ENCODE measurements around the gene TMEM132D.

Gene TMEM132D

GRCh38 chr12:129723260-129723659 is 180.6 kb downstream of the TMEM132D start:
- DNase-seq (ENCODE audit: low spot score): no peak

GRCh38 chr12:129720618-129721017 is 183.2 kb downstream of the TMEM132D start:
- DNase-seq (ENCODE audit: low spot score): no peak

- DNase-seq (ENCODE audit: low spot score): no peak
Observed at GRCh38 chr12:129719416-129719815, 184.4 kb downstream of the TMEM132D start.

GRCh38 chr12:129717438-129717837 is 186.4 kb downstream of the TMEM132D start:
- DNase-seq (ENCODE audit: low spot score): no peak

- no peak for DNase-seq (ENCODE audit: low spot score)
Observed at GRCh38 chr12:129716825-129717224, 187.0 kb downstream of the TMEM132D start.

GRCh38 chr12:129706716-129707115 is 197.1 kb downstream of the TMEM132D start:
- DNase-seq (ENCODE audit: low spot score): no peak

- DNase-seq (ENCODE audit: low spot score): no peak
Observed at GRCh38 chr12:129704232-129704830, 199.5 kb downstream of the TMEM132D start.

GRCh38 chr12:129701631-129702101 is 202.2 kb downstream of the TMEM132D start:
- no peak for DNase-seq (ENCODE audit: low spot score)

- no peak for DNase-seq (ENCODE audit: low spot score)
Observed at GRCh38 chr12:129700036-129700435, 203.8 kb downstream of the TMEM132D start.

GRCh38 chr12:129696926-129697325 is 206.9 kb downstream of the TMEM132D start:
- DNase-seq (ENCODE audit: low spot score): no peak

- DNase-seq (ENCODE audit: low spot score): no peak
Observed at GRCh38 chr12:129696405-129696804, 207.4 kb downstream of the TMEM132D start.

- no peak for DNase-seq (ENCODE audit: low spot score)
Observed at GRCh38 chr12:129693731-129694130, 210.1 kb downstream of the TMEM132D start.

- DNase-seq (ENCODE audit: low spot score): no peak
Observed at GRCh38 chr12:129687731-129688130, 216.1 kb downstream of the TMEM132D start.

GRCh38 chr12:129681830-129682229 is 222.0 kb downstream of the TMEM132D start:
- DNase-seq (ENCODE audit: low spot score): no peak

- DNase-seq (ENCODE audit: low spot score): no peak
Observed at GRCh38 chr12:129681151-129681550, 222.7 kb downstream of the TMEM132D start.

GRCh38 chr12:129676411-129676810 is 227.4 kb downstream of the TMEM132D start:
- no peak for DNase-seq (ENCODE audit: low spot score)

- DNase-seq (ENCODE audit: low spot score): no peak
Observed at GRCh38 chr12:129675947-129676346, 227.9 kb downstream of the TMEM132D start.

GRCh38 chr12:129675496-129675895 is 228.3 kb downstream of the TMEM132D start:
- DNase-seq (ENCODE audit: low spot score): no peak

- DNase-seq (ENCODE audit: low spot score): no peak
Observed at GRCh38 chr12:129673806-129674205, 230.0 kb downstream of the TMEM132D start.

GRCh38 chr12:129672110-129672509 is 231.7 kb downstream of the TMEM132D start:
- no peak for DNase-seq (ENCODE audit: low spot score)

- no peak for DNase-seq (ENCODE audit: low spot score)
Observed at GRCh38 chr12:129670256-129670920, 233.4 kb downstream of the TMEM132D start.

- no peak for DNase-seq (ENCODE audit: low spot score)
Observed at GRCh38 chr12:129665414-129665813, 238.4 kb downstream of the TMEM132D start.

GRCh38 chr12:129662234-129662633 is 241.6 kb downstream of the TMEM132D start:
- no peak for DNase-seq (ENCODE audit: low spot score)

GRCh38 chr12:129660946-129661345 is 242.9 kb downstream of the TMEM132D start:
- DNase-seq (ENCODE audit: low spot score): no peak
